GM04504 (cell line): ENCODE measurements around the gene USF1.
"Not testable (repeated sequence)": the region's sequence is repeated elsewhere in the genome, so short reads cannot be mapped to it uniquely, and the experiment has no call there.

Source experiments
- DNase-seq: peaks from one replicate; pipeline ENCODE4 v3.0.0-alpha.2; 2012; ENCODE audit warnings: low read depth

The USF1 gene

GRCh38 chr1:161047436-161048420 is 2.0 kb upstream of the USF1 start:
- no peak for DNase-seq

GRCh38 chr1:161046605-161047228 is 940 bp upstream of the USF1 start:
- no peak for DNase-seq

DNA sequence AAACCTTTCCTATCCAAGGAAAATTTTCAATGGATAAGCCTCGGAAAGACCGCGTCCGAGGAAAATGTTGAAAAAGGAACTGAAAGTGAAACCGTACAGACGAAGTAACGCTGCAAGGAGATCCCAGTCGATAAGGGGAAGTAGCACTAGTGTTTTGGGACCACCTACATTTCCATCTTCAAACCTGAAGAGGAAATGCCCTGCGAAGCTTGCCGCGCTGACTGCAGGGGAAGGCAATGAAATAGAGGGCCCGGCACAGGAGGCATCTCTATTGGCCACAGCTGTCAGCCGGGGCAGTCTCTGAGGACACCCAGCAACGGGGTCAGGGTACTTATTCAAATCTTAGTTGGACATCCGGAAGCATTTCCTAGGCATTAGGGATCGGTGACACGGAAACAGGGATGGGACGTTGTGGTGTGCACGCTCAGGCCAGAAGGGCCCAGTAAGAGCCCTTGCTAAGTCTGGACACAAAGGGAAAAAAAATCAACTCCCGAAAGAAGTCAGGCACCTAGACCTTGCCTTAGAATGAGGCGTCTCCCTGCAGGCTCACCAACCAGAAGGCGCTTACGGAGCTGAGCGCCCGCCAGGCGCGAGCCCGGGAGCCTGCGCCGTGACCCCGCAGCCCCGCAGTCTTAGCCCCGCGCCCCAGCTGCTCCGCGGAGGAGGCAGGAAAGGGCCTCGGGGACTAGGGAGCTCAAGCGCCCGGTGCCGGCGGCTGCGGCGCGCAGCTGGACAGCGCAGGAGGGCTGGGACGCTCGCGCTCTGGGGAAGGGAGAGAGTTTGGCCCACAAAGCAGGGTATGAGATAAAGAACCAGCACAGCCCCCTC is 655 bp downstream of the USF1 start:
- peak; percentile 26 for DNase-seq

- no peak for DNase-seq
Observed at GRCh38 chr1:161044535-161044907, 1.3 kb downstream of the USF1 start.

DNA sequence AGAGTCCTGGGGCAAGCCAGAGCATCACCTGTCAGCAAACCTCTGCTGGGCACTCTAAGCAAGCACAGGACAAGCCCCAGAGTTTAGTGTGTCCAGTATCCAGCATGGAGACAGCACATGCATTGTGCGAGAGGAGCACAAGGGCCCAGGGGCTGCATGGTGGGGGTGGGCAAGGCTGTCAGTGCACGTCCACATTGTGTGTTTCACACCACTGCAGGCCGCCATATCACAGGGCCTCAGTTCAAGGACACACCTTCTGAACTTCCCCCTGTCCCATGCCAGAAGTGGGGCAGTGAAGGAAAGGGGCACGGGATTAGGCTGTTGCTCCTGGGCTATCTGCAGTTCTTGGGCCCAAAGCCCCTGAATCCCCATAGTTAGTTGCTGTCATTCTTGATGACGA is 6.2 kb downstream of the USF1 start:
- DNase-seq: no peak

DNA sequence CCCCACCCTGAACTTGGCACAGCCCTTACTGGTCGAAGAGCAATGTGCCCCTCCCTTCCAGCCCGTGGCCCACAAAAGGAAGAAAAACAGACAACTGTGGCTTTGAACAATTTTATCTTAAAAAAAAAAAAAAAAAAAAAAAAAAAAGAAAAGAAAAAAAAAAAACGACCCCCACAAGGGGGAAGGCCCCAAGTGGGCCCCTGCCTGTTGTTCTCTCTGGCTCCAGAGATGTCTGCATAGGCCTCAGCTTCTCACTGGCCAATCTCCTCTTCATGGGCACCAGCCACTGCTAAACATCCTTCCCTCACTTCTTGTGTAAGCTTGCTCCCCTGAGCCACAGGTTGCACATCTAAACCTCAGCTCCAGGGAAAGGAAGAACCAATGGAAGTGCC is 6.6 kb downstream of the USF1 start:
- no peak for DNase-seq

GRCh38 chr1:161038523-161039153 is 7.1 kb downstream of the USF1 start, which contains the start of gene TSTD1:
Gene TSTD1, minus strand, starts transcription at chr1:161038964. Its CDS starts 75 bp downstream, at chr1:161038889.
- DNase-seq: no peak

- no peak for DNase-seq
Observed at GRCh38 chr1:161037661-161038522, 7.9 kb downstream of the USF1 start.

- no peak for DNase-seq
Observed at GRCh38 chr1:161033751-161034150, 12.0 kb downstream of the USF1 start.

DNA sequence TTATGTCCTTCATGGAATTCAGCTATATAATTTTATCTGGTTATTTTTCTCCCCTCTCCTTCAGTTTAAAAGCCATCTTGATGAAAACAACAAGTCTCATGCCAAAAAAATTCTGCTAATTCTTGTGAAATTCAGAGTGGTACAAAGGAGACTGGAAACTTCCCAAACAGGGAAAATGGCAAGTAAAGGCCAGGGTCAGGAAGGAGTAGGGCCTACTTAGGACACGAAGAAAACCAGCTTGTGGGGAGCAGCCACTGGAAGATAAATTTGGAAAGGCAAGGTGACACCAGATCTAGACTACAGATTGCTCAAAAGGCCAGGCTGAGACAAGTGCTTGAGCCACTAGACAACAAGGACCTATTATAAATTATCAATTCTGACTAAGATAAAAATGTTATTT is 13.4 kb downstream of the USF1 start:
- no peak for DNase-seq

DNA sequence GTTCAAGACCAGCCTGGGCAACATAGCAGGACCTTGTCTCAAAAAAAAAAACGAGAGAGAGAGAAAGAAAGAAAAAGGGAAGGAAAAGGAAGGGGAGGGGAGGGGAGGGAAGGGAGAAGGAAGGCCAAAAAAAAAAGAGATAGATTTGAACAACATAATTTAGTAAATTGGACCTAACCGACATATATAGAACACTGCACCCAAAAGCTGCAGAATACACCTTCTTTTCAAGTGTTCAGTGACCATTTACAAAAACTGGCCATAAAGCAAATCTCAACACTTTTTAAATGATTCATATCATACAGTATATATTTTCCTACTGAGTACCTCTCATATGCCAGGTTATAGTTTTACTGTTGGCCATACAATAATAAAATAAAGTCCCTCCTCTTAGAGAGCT is 13.9 kb downstream of the USF1 start:
- no peak for DNase-seq

GRCh38 chr1:161029466-161029865 is 16.3 kb downstream of the USF1 start:
- not testable (repeated sequence) for DNase-seq

- not testable (repeated sequence) for DNase-seq
Observed at GRCh38 chr1:161026954-161027353, 18.8 kb downstream of the USF1 start.

GRCh38 chr1:161022432-161022831 is 23.3 kb downstream of the USF1 start:
- DNase-seq: not testable (repeated sequence)

GRCh38 chr1:161021970-161022353 is 23.8 kb downstream of the USF1 start:
- DNase-seq: no peak

- DNase-seq: no peak
Observed at GRCh38 chr1:161021165-161021969, 24.4 kb downstream of the USF1 start.

- DNase-seq: no peak
Observed at GRCh38 chr1:161020509-161021164, 25.1 kb downstream of the USF1 start, which contains the start of gene F11R. Gene F11R, minus strand, starts transcription at chr1:161021152. Its CDS starts 79 bp downstream, at chr1:161021073.

GRCh38 chr1:161019751-161020495 is 25.9 kb downstream of the USF1 start:
- DNase-seq: no peak
